K562 (cell line): ENCODE measurements around the gene LRRN3. TPM values are rescaled to one million over a fixed set of nuclear protein-coding genes. Genes with fewer than 3 reads are reported as not detected.

ENCODE experiments used
- FOXK1 ChIP-seq: sonication (generic); formaldehyde crosslinking; IDR thresholded peaks from 2 replicates; pipeline ENCODE4 v1.8.0; 2022; ENCODE audit warnings: missing genetic modification reagents, mild to moderate bottlenecking, borderline replicate concordance
- HMGN3 ChIP-seq: IDR thresholded peaks from 2 replicates; pipeline ENCODE4 v1.6.1; 2011; ENCODE audit warnings: borderline replicate concordance, low read depth, mild to moderate bottlenecking, mixed read lengths, low read length; ENCODE audit not compliant: insufficient read length; ENCODE audit errors: extremely low read depth
- ILK ChIP-seq: fragments of 450-650 bp; IDR thresholded peaks from 2 replicates; pipeline ENCODE4 v1.6.1; 2016; ENCODE audit warnings: missing genetic modification characterization, low read depth, mild to moderate bottlenecking, missing compliant biosample characterization, moderate library complexity, borderline replicate concordance
- KLF6 ChIP-seq: fragments of 250-450 bp; sonication (Bioruptor Pico); IDR thresholded peaks from 2 replicates; pipeline ENCODE4 v1.4.0; 2020; ENCODE audit warnings: mild to moderate bottlenecking, moderate library complexity, borderline replicate concordance
- NFRKB ChIP-seq: fragments of 450-650 bp; IDR thresholded peaks from 2 replicates; pipeline ENCODE4 v1.6.1; 2016; ENCODE audit warnings: low read depth
- POLR3A ChIP-seq: IDR thresholded peaks from 2 replicates; pipeline ENCODE4 v1.6.1; 2011; ENCODE audit warnings: borderline replicate concordance, mild to moderate bottlenecking, moderate library complexity; ENCODE audit not compliant: insufficient read length, insufficient read depth; ENCODE audit errors: extremely low read depth
- TARDBP ChIP-seq: fragments of 450-650 bp; IDR thresholded peaks from 2 replicates; pipeline ENCODE4 v1.6.1; 2016
- ZNF12 ChIP-seq: sonication (generic); formaldehyde crosslinking; IDR thresholded peaks from 2 replicates; pipeline ENCODE4 v1.4.0; 2020; ENCODE audit warnings: mild to moderate bottlenecking, missing genetic modification reagents
- ZNF23 ChIP-seq: fragments of 250-450 bp; sonication (Bioruptor Pico); IDR thresholded peaks from 2 replicates; pipeline ENCODE4 v1.4.0; 2020; ENCODE audit warnings: mild to moderate bottlenecking
- polyA plus RNA-seq, 8 experiments: library from polyadenylated mRNA; depleted of rRNA in 4 of 8; stranded (reverse) in 5 of 8; unstranded in 3 of 8; fragments of >200 nt; fragmentation: Nextera tagmentation in 2 of 8; fragmentation: Illumina TruSeq in 1 of 8; extraction: Ambion mirVana in 2 of 8; extraction: Trizol in 1 of 8; gene quantifications; 2 replicates each; pipeline versions ENCODE4 v1.2.1 to v1.2.3, GENCODE V29; 2011 to 2014; ENCODE audit warnings: inconsistent platforms in 1 of 8, missing spikeins in 1 of 8
- total RNA-seq, 7 experiments: library from RNA; depleted of rRNA in 6 of 7; stranded (reverse); fragments of >200 nt in 6 of 7; fragmentation: Illumina TruSeq in 2 of 7; extraction: Trizol in 2 of 7; gene quantifications; 2 replicates each; pipeline versions ENCODE4 v1.2.1 to v1.2.3, GENCODE V29; 2011 to 2021; ENCODE audit warnings: low replicate concordance in 1 of 7
- TF ChIP-seq, protein P1 (sequence below): fragments of 200-600 bp; sonication (generic); IDR thresholded peaks from one replicate; pipeline ENCODE4 v1.6.1; 2012; ENCODE audit warnings: mild to moderate bottlenecking, low read depth, low read length, inconsistent platforms
- TF ChIP-seq, protein P2 (sequence below), 2 experiments: IDR thresholded peaks in 1 of 2; conservative IDR thresholded peaks in 1 of 2; 2 replicates each; pipeline ENCODE4 v1.6.1; 2016; ENCODE audit warnings: low read depth in 2 of 2, mild to moderate bottlenecking in 1 of 2, missing compliant biosample characterization in 1 of 2, missing genetic modification characterization in 1 of 2, moderate library complexity in 1 of 2

Gene LRRN3
- total and polyA plus RNA-seq, 9 of the 15 experiments (the other 6 are each of a cell fraction or from before 2014, with no cell fraction given) = 0.05 to 1.00 (median 0.20) TPM; not detected in 1

DNA sequence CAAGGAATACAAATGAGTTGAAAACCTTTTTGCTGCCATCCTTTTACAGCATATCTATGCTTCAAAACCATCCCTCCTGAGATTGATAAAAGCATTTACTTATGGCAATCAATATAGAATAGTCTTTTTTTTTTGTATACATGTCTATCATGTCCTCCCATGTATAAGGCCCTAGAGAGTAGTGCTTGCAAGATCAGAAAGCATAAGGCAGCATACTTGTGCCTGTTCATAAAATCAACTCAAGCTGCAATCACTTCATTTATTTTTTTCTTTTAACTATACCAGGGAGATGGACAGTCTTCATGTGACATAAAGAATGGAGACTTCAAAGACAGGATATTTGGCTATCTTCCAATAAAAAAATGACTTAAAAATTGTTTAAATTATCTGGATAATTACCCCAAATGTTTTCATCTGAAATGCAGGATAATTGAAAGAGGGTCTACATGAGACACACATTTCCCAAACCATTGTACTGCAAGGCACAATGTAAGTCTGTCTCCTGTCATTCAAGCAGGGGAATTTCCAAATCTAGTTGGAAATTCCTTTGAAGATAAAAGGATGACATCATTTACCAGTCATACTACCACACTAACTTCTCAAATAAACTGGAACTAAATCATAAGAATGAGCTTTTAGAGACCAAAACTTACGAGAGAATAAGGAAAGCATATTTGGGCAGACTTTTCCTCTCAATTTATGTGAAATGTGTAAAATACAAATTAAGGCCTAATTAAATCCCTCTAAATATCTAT is 22.5 kb downstream of the LRRN3 start (continued):
- TF ChIP-seq, protein P1, sequence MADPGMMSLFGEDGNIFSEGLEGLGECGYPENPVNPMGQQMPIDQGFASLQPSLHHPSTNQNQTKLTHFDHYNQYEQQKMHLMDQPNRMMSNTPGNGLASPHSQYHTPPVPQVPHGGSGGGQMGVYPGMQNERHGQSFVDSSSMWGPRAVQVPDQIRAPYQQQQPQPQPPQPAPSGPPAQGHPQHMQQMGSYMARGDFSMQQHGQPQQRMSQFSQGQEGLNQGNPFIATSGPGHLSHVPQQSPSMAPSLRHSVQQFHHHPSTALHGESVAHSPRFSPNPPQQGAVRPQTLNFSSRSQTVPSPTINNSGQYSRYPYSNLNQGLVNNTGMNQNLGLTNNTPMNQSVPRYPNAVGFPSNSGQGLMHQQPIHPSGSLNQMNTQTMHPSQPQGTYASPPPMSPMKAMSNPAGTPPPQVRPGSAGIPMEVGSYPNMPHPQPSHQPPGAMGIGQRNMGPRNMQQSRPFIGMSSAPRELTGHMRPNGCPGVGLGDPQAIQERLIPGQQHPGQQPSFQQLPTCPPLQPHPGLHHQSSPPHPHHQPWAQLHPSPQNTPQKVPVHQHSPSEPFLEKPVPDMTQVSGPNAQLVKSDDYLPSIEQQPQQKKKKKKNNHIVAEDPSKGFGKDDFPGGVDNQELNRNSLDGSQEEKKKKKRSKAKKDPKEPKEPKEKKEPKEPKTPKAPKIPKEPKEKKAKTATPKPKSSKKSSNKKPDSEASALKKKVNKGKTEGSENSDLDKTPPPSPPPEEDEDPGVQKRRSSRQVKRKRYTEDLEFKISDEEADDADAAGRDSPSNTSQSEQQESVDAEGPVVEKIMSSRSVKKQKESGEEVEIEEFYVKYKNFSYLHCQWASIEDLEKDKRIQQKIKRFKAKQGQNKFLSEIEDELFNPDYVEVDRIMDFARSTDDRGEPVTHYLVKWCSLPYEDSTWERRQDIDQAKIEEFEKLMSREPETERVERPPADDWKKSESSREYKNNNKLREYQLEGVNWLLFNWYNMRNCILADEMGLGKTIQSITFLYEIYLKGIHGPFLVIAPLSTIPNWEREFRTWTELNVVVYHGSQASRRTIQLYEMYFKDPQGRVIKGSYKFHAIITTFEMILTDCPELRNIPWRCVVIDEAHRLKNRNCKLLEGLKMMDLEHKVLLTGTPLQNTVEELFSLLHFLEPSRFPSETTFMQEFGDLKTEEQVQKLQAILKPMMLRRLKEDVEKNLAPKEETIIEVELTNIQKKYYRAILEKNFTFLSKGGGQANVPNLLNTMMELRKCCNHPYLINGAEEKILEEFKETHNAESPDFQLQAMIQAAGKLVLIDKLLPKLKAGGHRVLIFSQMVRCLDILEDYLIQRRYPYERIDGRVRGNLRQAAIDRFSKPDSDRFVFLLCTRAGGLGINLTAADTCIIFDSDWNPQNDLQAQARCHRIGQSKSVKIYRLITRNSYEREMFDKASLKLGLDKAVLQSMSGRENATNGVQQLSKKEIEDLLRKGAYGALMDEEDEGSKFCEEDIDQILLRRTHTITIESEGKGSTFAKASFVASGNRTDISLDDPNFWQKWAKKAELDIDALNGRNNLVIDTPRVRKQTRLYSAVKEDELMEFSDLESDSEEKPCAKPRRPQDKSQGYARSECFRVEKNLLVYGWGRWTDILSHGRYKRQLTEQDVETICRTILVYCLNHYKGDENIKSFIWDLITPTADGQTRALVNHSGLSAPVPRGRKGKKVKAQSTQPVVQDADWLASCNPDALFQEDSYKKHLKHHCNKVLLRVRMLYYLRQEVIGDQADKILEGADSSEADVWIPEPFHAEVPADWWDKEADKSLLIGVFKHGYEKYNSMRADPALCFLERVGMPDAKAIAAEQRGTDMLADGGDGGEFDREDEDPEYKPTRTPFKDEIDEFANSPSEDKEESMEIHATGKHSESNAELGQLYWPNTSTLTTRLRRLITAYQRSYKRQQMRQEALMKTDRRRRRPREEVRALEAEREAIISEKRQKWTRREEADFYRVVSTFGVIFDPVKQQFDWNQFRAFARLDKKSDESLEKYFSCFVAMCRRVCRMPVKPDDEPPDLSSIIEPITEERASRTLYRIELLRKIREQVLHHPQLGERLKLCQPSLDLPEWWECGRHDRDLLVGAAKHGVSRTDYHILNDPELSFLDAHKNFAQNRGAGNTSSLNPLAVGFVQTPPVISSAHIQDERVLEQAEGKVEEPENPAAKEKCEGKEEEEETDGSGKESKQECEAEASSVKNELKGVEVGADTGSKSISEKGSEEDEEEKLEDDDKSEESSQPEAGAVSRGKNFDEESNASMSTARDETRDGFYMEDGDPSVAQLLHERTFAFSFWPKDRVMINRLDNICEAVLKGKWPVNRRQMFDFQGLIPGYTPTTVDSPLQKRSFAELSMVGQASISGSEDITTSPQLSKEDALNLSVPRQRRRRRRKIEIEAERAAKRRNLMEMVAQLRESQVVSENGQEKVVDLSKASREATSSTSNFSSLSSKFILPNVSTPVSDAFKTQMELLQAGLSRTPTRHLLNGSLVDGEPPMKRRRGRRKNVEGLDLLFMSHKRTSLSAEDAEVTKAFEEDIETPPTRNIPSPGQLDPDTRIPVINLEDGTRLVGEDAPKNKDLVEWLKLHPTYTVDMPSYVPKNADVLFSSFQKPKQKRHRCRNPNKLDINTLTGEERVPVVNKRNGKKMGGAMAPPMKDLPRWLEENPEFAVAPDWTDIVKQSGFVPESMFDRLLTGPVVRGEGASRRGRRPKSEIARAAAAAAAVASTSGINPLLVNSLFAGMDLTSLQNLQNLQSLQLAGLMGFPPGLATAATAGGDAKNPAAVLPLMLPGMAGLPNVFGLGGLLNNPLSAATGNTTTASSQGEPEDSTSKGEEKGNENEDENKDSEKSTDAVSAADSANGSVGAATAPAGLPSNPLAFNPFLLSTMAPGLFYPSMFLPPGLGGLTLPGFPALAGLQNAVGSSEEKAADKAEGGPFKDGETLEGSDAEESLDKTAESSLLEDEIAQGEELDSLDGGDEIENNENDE = no peak
- TF ChIP-seq, protein P2, sequence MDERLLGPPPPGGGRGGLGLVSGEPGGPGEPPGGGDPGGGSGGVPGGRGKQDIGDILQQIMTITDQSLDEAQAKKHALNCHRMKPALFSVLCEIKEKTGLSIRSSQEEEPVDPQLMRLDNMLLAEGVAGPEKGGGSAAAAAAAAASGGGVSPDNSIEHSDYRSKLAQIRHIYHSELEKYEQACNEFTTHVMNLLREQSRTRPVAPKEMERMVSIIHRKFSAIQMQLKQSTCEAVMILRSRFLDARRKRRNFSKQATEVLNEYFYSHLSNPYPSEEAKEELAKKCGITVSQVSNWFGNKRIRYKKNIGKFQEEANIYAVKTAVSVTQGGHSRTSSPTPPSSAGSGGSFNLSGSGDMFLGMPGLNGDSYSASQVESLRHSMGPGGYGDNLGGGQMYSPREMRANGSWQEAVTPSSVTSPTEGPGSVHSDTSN (CRISPR knock-in tag; IDR thresholded peaks at IDR 0.05; ENCODE audit: low read depth) = no peak
- TF ChIP-seq, protein P2 (tag; conservative IDR thresholded peaks at IDR 0.05; ENCODE audit: low read depth) = 0 out of 2 replicates have a peak, but pooled peaks have one; percentile 21
- no peak for TF ChIP-seq HMGN3
- no peak for TF ChIP-seq FOXK1 (CRISPR knock-in tag)
- TF ChIP-seq ZNF23 (CRISPR knock-in tag) = no peak
- TF ChIP-seq POLR3A = no peak
- TF ChIP-seq NFRKB = no peak
- no peak for TF ChIP-seq KLF6 (CRISPR knock-in tag)
- TF ChIP-seq ZNF12 = no peak
- no peak for TF ChIP-seq TARDBP
- no peak for TF ChIP-seq ILK (tag)
